HG03175 (cell line): ENCODE results near the gene TOP2A.

ENCODE experiments used
- ATAC-seq: cut with Tn5 transposase; IDR thresholded peaks from one replicate; pipeline ENCODE4 v1.9.1; 2021; ENCODE audit warnings: mild to moderate bottlenecking, moderate library complexity; ENCODE audit not compliant: unreplicated experiment

TOP2A gene

DNA sequence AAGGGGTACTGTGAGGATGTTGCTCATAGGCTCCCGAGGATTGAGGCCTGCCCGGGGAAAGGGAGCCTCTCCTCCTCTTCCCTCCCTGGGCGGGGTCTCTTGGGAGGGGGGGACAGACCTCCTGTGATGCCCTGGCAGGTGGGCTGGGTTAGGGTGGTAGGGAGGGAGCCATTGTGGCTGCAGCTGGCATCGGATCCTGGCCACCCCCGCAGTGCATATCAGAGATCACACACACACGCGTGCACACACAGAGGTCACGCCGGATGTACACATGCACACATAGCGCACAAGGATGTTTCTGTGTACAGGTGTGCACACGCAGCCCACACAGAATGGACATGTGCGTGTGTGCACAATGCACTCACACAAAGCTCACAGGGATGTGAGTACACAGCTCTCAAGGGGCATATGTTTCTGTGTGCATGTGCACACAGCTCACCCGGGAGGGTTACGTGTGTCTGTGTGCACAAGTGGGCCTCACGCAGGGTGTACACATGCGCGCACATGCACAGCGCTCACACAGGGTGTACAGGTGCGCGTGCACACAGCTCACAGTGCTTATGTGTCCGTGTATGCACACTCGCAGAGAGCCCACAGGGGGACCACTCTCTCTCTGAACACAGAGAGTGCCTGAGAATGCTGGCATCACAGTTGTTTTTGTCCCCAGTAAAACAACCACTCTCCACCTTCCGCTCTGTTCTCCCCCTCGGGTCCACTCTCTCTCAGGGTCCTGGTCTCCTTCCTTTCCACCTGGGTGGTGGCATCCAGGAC, 55.6 kb downstream of the TOP2A start:
- ATAC-seq: peak; percentile 12

DNA sequence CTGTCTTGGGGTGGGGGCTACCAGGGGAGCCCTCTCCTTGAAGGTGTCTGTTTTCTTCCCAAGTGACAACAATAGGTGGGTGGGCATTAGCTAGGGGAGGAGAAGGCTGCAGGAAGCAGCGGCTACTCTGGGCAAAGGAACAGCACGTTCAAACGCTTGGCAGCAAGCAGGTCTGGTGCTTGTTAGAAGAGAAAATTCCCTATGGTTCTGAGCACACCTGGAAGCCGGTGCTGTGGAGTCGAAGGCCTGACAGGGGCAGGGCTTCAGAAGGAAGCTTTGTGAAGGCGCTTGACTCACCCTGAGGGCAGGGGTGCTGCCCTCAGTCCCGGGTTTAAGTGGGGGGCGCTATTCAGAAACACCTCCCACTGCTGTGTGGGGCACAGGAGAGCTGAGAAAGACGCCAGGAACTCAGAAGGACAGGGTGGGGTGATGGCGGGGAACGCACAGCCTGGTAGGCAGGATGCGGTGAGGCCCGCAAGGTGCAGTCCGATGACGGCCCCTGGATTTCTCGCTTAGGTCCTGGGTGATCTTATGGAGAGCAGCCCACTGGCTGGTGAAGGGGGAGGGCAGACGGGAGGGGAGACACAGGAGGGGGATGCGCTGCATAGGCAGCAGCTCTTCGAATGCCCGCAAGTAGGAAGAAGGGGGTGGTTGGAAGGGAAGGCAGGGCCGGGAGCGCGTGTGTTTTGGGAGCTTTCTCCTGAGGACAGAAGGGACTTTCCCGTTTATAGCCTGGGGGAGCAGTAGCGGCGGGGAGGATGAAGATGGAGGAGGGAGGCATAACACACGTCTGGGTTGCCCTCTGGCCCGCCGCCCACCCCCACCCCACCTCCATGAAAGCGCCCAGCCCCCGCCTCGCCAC, 56.4 kb downstream of the TOP2A start:
- no peak for ATAC-seq

DNA sequence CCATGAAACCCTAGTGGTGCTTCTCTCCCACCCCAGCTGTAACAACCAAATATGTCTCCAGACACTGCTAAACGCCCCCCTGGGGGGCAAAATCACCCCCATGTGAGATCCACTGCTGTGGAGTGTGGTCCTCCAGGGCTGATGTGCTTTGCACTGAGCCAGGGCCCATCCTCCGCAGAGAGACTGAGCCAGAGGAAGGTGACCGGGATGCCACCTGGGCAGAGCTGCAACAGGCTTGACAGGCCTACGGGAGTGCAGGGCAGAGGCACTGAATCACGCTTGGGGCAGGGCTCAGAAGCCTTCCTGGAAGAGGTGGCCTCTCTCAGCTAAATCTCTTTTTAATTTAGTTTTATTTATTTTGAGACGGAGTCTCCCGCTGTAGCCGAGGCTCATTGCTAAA, 57.6 kb downstream of the TOP2A start:
- no peak for ATAC-seq

DNA sequence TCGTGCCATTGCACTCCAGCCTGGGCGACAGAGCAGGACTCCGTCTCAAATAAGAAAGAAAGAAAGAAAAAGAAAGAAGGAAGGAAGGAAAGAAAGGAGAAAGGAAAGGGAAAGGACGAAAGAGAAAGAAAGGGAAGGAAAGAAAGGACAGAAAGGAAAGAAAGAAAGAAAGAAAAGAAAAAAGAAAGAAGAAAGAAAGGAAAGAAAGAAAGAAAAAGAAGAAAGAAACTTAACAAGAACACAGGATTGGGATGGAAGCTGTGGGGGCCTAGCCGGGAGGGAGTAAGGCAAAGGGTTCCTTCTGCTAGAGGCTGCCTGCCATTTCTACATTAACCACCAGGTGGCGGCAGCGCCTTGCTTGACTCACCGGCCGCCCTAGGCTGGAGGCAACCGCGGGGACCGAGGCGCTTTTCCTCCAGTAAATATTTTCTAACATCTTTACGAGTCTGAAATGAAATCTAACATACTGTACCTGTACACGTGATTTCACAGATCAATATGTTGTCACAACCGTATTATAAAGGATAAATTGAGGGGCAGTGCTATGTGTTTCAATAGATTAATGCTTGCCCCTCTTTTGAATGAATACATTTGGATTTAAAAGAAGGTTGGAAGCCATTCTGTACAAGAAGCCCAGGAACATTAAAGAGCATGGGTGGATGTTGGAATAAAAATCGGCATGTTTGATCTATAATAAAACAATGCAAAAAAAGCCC, 59.2 kb downstream of the TOP2A start:
- no peak for ATAC-seq

DNA sequence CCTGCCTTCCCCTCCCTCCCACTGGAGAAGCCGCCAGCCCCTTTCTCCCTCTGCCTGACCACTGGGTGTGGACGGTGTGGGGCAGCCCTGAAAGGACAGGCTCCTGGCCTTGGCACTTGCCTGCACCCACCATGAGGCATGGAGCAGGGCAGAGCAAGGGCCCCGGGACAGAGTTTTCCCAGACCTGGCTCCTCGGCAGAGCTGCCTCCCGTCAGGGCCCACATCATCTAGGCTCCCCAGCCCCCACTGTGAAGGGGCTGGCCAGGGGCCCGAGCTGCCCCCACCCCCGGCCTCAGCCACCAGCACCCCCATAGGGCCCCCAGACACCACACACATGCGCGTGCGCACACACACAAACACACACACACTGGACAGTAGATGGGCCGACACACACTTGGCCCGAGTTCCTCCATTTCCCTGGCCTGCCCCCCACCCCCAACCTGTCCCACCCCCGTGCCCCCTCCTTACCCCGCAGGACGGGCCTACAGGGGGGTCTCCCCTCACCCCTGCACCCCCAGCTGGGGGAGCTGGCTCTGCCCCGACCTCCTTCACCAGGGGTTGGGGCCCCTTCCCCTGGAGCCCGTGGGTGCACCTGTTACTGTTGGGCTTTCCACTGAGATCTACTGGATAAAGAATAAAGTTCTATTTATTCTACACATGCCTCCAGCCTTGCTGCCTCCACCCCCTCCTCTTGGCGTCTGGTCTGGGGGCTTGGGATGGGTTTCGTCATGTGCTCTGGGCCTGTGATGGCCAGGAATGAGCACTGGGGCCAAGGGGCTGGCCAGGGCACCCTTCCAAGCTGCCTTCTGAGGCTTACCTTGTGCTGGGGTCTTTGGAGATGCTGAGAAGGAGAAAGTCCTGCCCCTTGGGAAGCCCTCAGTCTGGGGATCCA, 60.5 kb downstream of the TOP2A start:
- ATAC-seq: no peak

DNA sequence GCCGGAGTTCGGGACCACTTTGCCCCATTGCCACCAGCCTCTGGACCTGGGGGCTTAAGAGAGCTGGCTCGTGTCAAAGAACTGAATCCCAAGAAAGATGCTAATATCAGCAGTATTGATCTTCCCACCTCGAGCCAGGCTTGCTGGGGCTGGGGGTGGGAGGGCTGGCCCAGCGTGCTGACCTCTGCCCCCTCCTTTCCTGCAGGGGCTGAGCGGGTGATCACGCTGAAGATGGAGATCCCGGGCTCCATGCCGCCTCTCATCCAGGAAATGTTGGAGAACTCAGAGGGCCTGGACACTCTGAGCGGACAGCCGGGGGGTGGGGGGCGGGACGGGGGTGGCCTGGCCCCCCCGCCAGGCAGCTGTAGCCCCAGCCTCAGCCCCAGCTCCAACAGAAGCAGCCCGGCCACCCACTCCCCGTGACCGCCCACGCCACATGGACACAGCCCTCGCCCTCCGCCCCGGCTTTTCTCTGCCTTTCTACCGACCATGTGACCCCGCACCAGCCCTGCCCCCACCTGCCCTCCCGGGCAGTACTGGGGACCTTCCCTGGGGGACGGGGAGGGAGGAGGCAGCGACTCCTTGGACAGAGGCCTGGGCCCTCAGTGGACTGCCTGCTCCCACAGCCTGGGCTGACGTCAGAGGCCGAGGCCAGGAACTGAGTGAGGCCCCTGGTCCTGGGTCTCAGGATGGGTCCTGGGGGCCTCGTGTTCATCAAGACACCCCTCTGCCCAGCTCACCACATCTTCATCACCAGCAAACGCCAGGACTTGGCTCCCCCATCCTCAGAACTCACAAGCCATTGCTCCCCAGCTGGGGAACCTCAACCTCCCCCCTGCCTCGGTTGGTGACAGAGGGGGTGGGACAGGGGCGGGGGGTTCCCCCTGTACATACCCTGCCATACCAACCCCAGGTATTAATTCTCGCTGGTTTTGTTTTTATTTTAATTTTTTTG, 61.6 kb downstream of the TOP2A start:
- no peak for ATAC-seq

DNA sequence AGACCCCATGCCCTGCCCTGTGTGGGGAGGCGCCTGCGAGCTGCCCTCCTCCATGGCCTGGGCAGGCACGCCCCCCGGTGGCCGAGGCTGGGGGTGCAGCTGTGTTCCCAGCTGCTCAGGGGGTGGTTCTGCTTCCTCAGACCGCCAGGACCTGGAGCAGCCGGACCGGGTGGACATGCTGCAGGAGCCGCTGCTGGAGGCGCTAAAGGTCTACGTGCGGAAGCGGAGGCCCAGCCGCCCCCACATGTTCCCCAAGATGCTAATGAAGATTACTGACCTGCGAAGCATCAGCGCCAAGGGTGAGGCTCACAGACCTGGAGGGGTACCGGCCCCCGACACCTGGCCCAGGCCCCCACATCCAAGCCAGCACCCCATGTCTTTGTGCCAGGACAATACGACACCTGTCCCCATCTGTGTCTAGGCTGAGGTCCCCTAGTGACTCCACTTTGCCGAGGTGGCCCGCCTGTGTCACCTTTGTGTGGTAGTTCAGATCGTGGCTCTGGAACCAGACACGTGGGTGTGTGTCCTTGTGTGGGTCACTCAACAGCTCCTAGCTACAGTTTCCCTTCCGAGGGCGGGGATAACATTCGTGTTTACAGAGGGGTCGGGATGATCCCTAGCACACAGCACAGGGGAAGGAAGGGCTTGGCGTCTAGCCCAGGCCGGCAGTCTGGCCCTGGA, 62.4 kb downstream of the TOP2A start:
- no peak for ATAC-seq

DNA sequence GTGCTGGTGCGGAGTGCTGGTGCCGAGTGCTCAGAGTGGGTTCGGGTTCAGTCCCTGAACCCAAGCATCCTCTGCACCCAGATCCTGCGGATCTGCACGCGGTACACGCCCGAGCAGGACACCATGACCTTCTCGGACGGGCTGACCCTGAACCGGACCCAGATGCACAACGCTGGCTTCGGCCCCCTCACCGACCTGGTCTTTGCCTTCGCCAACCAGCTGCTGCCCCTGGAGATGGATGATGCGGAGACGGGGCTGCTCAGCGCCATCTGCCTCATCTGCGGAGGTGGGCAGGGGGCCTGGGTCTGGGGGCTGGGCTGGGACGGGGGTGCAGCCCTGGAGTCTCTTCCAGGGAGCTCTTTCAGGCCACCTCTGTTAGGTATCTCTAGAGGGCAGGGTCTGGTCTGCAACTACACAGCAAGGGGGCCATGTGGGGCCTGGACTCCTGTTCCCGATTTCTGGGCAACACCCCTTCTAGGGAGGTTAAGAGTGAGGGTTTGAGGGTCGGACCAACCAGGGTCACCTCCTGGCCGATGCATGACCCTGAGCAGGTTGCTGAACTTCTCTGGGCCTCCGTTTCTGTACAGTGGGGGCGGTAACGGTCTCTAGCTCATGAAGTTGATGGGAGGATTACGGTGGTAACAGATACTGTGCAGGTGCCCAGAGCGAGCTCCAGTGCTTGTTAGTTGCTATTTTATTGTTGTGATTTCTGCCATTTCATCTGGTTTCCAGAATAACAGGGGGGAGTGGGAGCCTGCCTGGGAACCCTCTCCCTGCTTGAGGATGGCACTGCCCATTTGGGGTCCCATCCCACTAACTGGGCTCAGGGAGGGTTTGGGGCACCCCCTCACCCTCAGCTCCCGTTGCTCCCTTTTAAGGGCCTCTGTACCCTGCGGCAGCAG, 63.2 kb downstream of the TOP2A start:
- ATAC-seq: no peak

DNA sequence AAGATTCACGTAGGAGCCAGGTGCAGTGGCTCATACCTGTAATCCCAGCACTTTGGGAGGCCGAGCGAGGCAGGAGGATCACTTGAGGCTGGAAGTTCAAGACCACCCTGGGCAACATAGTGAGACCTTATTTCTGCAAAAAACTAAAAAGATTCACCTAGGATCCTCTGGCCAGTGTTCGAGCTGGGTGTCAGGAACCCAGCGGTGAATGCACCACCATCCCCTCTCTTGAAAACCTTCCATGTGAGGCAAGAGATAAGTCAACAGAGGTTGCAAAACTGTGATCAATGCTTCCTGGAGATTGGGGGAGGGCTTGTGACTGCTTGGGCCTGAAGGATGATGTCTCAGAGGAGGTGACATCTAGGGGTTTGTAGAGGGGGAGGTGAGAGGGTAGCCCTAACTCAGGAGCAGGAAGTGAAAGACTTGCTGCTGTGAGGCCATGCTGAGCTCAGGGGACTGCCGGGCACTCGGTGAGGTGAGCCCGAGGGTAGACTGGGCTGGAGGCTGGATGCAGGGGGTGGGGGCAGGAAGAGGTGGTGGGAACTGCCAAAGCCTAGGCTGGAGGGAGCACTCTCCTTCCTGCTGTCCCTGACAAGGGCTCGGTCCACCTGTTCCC, 64.8 kb downstream of the TOP2A start:
- no peak for ATAC-seq

DNA sequence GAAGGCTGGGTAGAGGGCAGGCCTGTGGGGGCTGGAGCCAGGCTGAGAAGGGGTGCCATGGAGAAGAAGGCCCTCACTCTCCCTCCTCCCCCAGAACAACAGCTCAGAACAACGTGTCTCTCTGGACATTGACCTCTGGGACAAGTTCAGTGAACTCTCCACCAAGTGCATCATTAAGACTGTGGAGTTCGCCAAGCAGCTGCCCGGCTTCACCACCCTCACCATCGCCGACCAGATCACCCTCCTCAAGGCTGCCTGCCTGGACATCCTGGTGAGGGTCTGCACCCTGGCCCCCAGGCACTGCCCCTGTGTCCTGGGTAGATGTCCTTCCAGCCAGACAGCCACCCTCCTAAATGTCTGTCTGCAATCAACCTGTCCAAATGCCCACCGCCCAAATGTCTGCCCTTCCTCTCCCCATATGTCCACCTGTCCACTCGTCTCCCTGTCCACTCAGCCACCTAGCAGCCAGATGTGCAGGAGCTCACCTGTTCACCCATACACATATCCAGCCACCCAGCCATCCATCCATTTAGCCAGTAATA, 65.4 kb downstream of the TOP2A start:
- ATAC-seq: no peak

DNA sequence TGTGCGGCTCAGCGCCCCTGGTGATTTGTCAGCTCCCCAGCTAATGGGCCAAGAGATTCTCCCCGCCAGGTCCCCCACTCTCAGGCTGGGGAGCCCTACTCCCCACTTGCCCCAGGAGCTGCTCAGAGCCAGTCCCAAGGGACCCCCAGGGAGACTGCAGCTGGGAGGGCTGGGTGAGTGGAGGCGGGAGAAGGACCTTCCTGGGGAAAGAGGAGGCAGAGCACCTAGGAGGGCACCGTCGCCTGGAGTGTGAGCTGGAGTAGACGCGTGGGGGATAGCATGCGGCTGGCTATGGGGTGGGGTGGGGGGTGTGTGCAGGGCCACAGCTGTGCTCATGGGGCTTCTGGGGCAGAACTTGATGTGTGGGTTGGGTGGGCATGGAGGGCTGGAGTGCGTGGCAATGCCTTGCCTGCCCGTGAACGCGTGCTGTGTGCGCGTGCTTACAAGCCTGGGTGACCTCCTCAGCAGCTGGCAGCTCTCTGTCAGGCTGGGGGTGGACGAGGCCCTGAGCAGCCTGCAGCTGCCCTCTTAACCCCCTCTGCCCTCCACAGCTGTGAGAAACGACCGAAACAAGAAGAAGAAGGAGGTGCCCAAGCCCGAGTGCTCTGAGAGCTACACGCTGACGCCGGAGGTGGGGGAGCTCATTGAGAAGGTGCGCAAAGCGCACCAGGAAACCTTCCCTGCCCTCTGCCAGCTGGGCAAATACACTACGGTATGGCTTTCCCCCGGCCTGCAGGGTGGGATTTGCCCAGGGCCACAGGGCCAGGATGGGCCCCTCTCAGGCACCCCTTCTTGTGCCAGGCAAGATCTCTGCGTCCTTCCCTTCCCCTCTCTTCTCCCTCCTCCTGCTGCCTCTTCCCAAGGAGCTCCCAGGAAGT, 66.1 kb downstream of the TOP2A start:
- ATAC-seq: no peak

DNA sequence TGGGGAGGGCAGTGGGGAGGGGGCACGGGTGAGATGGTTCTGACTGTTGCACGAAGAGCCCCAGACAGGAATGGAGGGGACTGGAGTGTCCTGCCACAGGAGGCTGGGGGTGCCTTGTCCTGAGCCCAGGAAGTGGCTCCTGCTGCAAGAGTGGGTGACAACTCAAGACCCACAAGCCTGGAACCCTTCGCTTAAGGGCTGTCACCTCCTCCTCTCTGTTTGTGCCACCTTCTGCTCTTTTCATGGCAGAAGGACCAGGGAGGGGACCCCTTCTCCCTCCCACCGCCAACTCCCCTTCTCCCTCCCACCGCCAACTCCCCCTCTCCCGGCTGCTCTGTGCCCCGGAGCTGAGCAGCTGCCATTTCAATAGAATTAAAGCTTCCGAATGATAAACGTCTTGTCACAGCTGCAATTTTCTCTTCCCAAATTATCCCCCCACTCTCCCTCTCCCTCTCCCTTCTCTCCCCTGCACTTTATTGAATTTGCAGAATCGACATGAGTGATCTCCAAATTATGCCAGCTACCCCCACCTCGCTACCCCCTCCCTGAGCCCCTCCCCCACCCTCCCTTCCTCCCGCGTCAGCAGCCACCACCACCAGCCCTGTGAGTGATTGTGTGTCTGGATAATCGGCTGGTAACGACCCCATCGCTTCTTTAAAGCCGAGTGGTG, 66.9 kb downstream of the TOP2A start:
- ATAC-seq: no peak

DNA sequence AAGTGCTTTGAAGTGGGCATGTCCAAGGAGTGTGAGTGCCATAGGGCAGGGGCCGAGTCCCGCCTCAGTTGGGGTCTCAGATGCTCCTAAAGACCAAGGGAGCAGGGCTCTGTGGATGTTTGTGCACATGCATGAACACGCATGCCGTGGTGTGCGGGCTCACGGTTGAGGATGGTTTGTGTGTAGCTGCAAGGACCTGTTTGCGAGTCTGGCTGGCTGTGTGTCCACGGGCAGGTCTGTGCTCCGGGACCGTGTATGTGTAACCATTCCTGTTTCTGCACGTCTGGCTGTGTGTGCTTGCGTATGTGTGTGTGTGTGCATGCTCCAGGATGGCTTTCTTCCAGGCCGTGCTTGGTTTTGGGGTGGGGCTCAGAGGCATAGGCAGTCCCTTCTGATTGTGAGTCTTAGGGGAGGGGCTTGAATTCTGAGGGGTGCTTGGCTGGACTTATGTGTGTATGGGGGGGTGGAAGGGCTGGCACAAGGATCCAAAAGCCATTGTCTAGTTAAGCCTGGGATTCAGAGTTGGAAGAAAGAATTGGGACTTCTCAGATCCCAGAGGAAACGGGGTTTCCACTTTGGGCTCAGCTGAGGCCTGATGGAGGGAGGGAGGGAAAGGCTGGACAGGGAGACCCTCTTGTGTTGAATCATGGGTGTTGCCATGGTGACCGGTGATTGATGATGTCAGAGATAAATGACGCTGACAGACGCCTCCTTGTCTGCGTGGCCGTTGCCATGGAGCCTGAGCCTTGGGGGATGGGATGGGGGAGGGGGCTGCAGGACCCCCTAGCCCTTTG, 67.6 kb downstream of the TOP2A start:
- ATAC-seq: no peak

DNA sequence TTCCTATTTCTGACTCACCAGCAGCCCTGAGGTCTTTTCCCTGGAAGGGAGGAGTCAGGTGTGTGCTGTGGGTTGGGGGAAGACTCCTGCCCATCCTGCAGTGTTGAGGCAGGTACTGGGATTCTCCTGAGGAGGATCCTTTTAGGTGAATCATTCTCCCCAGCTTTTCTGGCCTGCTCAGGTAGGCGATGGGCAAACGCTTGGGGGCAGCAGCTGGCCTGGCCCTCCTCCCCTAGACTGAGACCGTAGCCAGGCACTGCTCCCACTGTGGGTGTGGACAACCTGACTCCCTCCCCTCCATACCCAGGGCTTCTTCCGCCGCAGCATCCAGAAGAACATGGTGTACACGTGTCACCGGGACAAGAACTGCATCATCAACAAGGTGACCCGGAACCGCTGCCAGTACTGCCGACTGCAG, 68.2 kb downstream of the TOP2A start:
- no peak for ATAC-seq
